ENCODE measurements around the gene KCNJ9. TPM values are rescaled to one million over a fixed set of nuclear protein-coding genes. Genes with fewer than 3 reads are reported as not detected.

The KCNJ9 gene
- total and polyA plus RNA-seq, 2 of the 4 experiments (the other 2 are of a cell fraction) = not detected

GRCh38 chr1:160086456-160086892, 5.1 kb downstream of the KCNJ9 start:
- H3K4ac ChIP-seq (ENCODE audit: low read depth, low read length) = no peak overlapping the region
- intact Hi-C loops (cut with micrococcal nuclease) (no loop called here), in situ Hi-C loops (cut with MboI; ENCODE audit: low sequenced_read_pairs) (no loop called here), dilution Hi-C loops (cut with HindIII; ENCODE audit: low sequenced_read_pairs, unreplicated experiment) (no loop called here)
- POLR2A ChIA-PET (ENCODE audit: unreplicated experiment) = no interaction called here
- no CpG with 5 or more reads among the region's 5 CpGs for WGBS, 2 experiments (ENCODE audit: extremely low coverage in 2 of 2, insufficient read length in 1 of 2)
- no peak overlapping the region for H2BK120ac ChIP-seq (ENCODE audit: low read depth, low read length)
- peaks cover 35% of the 10 kb centered on the region for H3K27me3 ChIP-seq (ENCODE audit: control insufficient read depth, insufficient read depth, low read length)
- no peak overlapping the region for H2BK15ac ChIP-seq (ENCODE audit: low read depth, low read length)
- peaks cover 5% of the 10 kb centered on the region for H3K36me3 ChIP-seq (ENCODE audit: control insufficient read depth, insufficient read depth, low read length)
- no peak overlapping the region for H3K27ac ChIP-seq (ENCODE audit: insufficient read depth, low read length)
- H3K79me1 ChIP-seq (ENCODE audit: low read depth in 1 of 2, low read length in 2 of 2) = no peaks in the 10 kb centered on the region
- H2BK5ac ChIP-seq (ENCODE audit: low read depth, low read length, poor library complexity, severe bottlenecking) = no peak overlapping the region
- H3K18ac ChIP-seq (ENCODE audit: low read depth, low read length) = no peak overlapping the region
- H2AFZ ChIP-seq (replicated peaks; ENCODE audit: low read length, poor library complexity) = no peak overlapping the region
- no peak overlapping the region for H3K4me3 ChIP-seq (ENCODE audit: insufficient read depth, low read depth, low read length)
- DNase-seq (no peak), ATAC-seq (ENCODE audit: low read depth) (no peak)
- no peaks in the 10 kb centered on the region for H4K20me1 ChIP-seq (ENCODE audit: insufficient read depth, low read length)
- peaks cover 2% of the 10 kb centered on the region; the same call in 1 of the 2 replicates for H3K4me1 ChIP-seq (ENCODE audit: control insufficient read depth, insufficient read depth, low read length)
- H3K9me1 ChIP-seq (ENCODE audit: insufficient read depth, low read length) = no peaks in the 10 kb centered on the region
- no peak overlapping the region for H3K23ac ChIP-seq (ENCODE audit: low read depth, low read length)
- H2AK9ac ChIP-seq (replicated peaks; ENCODE audit: low read depth, low read length, poor library complexity) = no peak overlapping the region
- no TSS peak for BruUV-seq (replicated peaks)
- H2BK20ac ChIP-seq (ENCODE audit: low read depth, low read length) = no peak overlapping the region
- no peak overlapping the region for H3K14ac ChIP-seq (replicated peaks; ENCODE audit: low read depth, low read length)
- H2AK5ac ChIP-seq (ENCODE audit: low read depth, low read length) = no peak overlapping the region
- no peak overlapping the region for H4K8ac ChIP-seq (ENCODE audit: low read depth in 2 of 2, low read length in 2 of 2)
- CTCF ChIA-PET = interaction anchor here (0.9 to 2.1 kb wide), 8 partner anchors 10 to 290 kb away, joined by 3 to 12 read pairs (median 6); no protein-coding TSS in a partner anchor
- H4K91ac ChIP-seq (ENCODE audit: insufficient read depth, low read depth, low read length) = no peak overlapping the region
- no peak overlapping the region for H4K5ac ChIP-seq (ENCODE audit: low read depth, low read length)
- no peak overlapping the region for H3K9ac ChIP-seq (ENCODE audit: low read depth, low read length)
- no peak overlapping the region for H3K4me2 ChIP-seq (ENCODE audit: low read depth, low read length)
- H3K9me3 ChIP-seq (ENCODE audit: control insufficient read depth, insufficient read depth, low read length) = no peaks in the 10 kb centered on the region; the same call in 1 of the 2 replicates
- TF ChIP-seq RCOR1 (IDR thresholded peaks at IDR 0.05; ENCODE audit: insufficient replicate concordance, low read length) (no peak), MAZ (IDR thresholded peaks at IDR 0.05; ENCODE audit: borderline replicate concordance, low read depth, low read length) (no peak), CTCF (conservative IDR thresholded peaks at IDR 0.05; ENCODE audit: low read depth, low read length) (no peak), MXI1 (IDR thresholded peaks at IDR 0.05; ENCODE audit: borderline replicate concordance, low read depth, low read length) (no peak)
- H3K56ac ChIP-seq (ENCODE audit: extremely low read depth, insufficient read depth, low read length) = no peak overlapping the region

Data from IMR-90 (cell line).